ENCODE measurements around the gene OLFM2. TPM values are rescaled to one million over a fixed set of nuclear protein-coding genes. Genes with fewer than 3 reads are reported as not detected.
"Not testable (repeated sequence)": the region's sequence is repeated elsewhere in the genome, so short reads cannot be mapped to it uniquely, and the experiment has no call there.

OLFM2 gene
- total and polyA plus RNA-seq, 9 of the 15 experiments (the other 6 are each of a cell fraction or from before 2014, with no cell fraction given): 0.10 to 0.33 (median 0.23) TPM; not detected in 4

GRCh38 chr19:9946528-9947125, 10.3 kb upstream of the OLFM2 start:
- H2AFZ ChIP-seq (ENCODE audit: low read depth, low read length); BruUV-seq (replicated peaks); H3K27ac ChIP-seq (ENCODE audit: extremely low read depth, low read depth, low read length); in situ Hi-C loops (cut with MboI); FAIRE-seq; H3K4me3 ChIP-seq; H3K9me3 ChIP-seq (replicated peaks; ENCODE audit: control insufficient read depth, insufficient read depth, low read depth, low read length); H3K9me1 ChIP-seq (ENCODE audit: control insufficient read depth, insufficient read depth, low read length); H3K36me3 ChIP-seq (ENCODE audit: control insufficient read depth, insufficient read depth, low read length); H3K79me2 ChIP-seq (ENCODE audit: control insufficient read depth, insufficient read depth, low read length); H3K27me3 ChIP-seq (ENCODE audit: control insufficient read depth in 2 of 2, insufficient read depth in 2 of 2, low read length in 2 of 2); H4K20me1 ChIP-seq (replicated peaks; ENCODE audit: control insufficient read depth, insufficient read depth, low read length); DNase-seq (ENCODE audit: extremely low read depth in 1 of 4, low spot score in 3 of 4); ATAC-seq; intact Hi-C loops (cut with micrococcal nuclease); H3K4me2 ChIP-seq (ENCODE audit: insufficient read depth, low read length); H3K9ac ChIP-seq (ENCODE audit: insufficient read depth in 1 of 2, low read depth in 2 of 2, low read length in 2 of 2): not testable (repeated sequence)
- WGBS (ENCODE audit: insufficient coverage, low coverage, missing lambda C conversion rate): 76% methylated on average over 6 of the region's 7 CpGs
- TF ChIP-seq KDM1A (IDR thresholded peaks at IDR 0.05): 0 out of 4 replicates have a peak, but pooled peaks of 1 of the 2 experiments have one; percentile 18
- H3K4me1 ChIP-seq (replicated peaks in 1 of 2; ENCODE audit: control insufficient read depth in 2 of 2, insufficient read depth in 2 of 2, low read length in 2 of 2): peaks cover 15 to 18% of the 10 kb centered on the region in 2 experiments; a peak in 4 of 5 replicates
- POLR2A ChIA-PET: interaction anchor here (0.7 kb wide), 1 partner anchor 12 kb away, joined by 3 read pairs; no protein-coding TSS in a partner anchor
- CTCF ChIA-PET (ENCODE audit: low intra/inter-chr PET ratio): interaction anchor here (0.6 kb wide), 1 partner anchor 435 kb away, joined by 5 read pairs; no protein-coding TSS in a partner anchor

DNA sequence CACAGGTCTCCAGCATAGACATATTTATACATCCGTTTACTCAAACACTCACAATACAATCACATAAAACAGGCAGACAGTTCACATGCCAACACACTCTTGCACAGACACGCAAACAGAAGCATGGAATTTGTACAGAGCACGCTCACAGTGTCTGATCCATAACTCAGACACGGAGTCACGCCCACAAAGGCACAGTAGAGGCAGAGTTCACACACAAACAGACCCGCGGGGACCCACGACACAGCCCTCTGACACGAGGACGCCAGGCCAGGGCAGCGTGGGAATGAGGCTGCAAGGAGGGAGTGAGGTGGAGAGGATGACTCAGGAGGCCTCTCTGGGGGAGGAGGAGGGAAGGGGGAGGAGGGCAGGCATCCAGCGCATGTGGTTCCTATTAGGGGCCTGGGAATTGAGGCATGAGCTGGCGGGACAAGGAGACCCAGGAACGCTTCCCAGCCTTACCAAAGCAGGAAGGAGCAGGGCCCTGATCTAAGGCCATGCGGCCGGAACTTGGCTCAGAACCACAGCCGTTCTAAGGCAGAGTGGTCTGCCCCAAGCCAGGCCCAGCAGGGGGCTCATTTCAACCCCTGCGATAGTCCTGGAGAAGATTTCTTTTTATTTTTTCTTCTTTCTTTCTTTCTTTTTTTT, 9.1 kb upstream of the OLFM2 start:
- no peaks in the 10 kb centered on the region for H3K27me3 ChIP-seq (ENCODE audit: control insufficient read depth in 2 of 2, insufficient read depth in 2 of 2, low read length in 2 of 2)
- H3K79me2 ChIP-seq (ENCODE audit: control insufficient read depth, insufficient read depth, low read length): no peaks in the 10 kb centered on the region
- ChIA-PET POLR2A (interaction anchor here (0.6 to 1.1 kb wide), 2 partner anchors 9 to 84 kb away, joined by 3 read pairs; no protein-coding TSS in a partner anchor), CTCF (ENCODE audit: low intra/inter-chr PET ratio) (interaction anchor here (0.6 kb wide), 1 partner anchor 52 kb away, joined by 3 read pairs; no protein-coding TSS in a partner anchor)
- peak overlapping the region; percentile 39; the same call in 1 of the 2 replicates for H3K4me2 ChIP-seq (ENCODE audit: insufficient read depth, low read length)
- peak overlapping the region; percentile 96 for H2AFZ ChIP-seq (ENCODE audit: low read depth, low read length)
- FAIRE-seq (no peak), DNase-seq (ENCODE audit: extremely low read depth in 1 of 4, low spot score in 3 of 4) (peak; percentile 71 to 78 (median 75)), ATAC-seq (peak; percentile 89)
- WGBS (ENCODE audit: insufficient coverage, low coverage, missing lambda C conversion rate): 21% methylated on average over 15 of the region's 18 CpGs
- peak overlapping the region; percentile 10 to 62; a peak in 3 of 4 replicates for H3K9ac ChIP-seq (ENCODE audit: insufficient read depth in 1 of 2, low read depth in 2 of 2, low read length in 2 of 2)
- intact Hi-C loops (cut with micrococcal nuclease) (no loop called here), in situ Hi-C loops (cut with MboI) (no loop called here)
- H3K27ac ChIP-seq (ENCODE audit: extremely low read depth, low read depth, low read length): no peak overlapping the region; the same call in 1 of the 3 replicates
- no peaks in the 10 kb centered on the region for H3K9me3 ChIP-seq (replicated peaks; ENCODE audit: control insufficient read depth, insufficient read depth, low read depth, low read length)
- no peaks in the 10 kb centered on the region for H4K20me1 ChIP-seq (replicated peaks; ENCODE audit: control insufficient read depth, insufficient read depth, low read length)
- H3K9me1 ChIP-seq (ENCODE audit: control insufficient read depth, insufficient read depth, low read length): no peaks in the 10 kb centered on the region
- H3K36me3 ChIP-seq (ENCODE audit: control insufficient read depth, insufficient read depth, low read length): no peaks in the 10 kb centered on the region
- peaks cover 15 to 18% of the 10 kb centered on the region in 2 experiments; a peak in 4 of 5 replicates for H3K4me1 ChIP-seq (replicated peaks in 1 of 2; ENCODE audit: control insufficient read depth in 2 of 2, insufficient read depth in 2 of 2, low read length in 2 of 2)
- no peak overlapping the region for H3K4me3 ChIP-seq
- BruUV-seq (replicated peaks): no TSS peak
- no peak for TF ChIP-seq XRCC5 (IDR thresholded peaks at IDR 0.05; ENCODE audit: low read depth, low read length)
- no peak for TF ChIP-seq TAF15 (IDR thresholded peaks at IDR 0.05; ENCODE audit: low read depth, low read length)
- 0 out of 2 replicates have a peak, but pooled peaks have one; percentile 10 for TF ChIP-seq TOE1 (IDR thresholded peaks at IDR 0.05; ENCODE audit: borderline replicate concordance)
- no peak for TF ChIP-seq TOE1 (CRISPR knock-in tag; IDR thresholded peaks at IDR 0.05; ENCODE audit: borderline replicate concordance, low read depth)
- no peak for TF ChIP-seq ZNF77 (CRISPR knock-in tag; IDR thresholded peaks at IDR 0.05)
- TF ChIP-seq, protein P1, sequence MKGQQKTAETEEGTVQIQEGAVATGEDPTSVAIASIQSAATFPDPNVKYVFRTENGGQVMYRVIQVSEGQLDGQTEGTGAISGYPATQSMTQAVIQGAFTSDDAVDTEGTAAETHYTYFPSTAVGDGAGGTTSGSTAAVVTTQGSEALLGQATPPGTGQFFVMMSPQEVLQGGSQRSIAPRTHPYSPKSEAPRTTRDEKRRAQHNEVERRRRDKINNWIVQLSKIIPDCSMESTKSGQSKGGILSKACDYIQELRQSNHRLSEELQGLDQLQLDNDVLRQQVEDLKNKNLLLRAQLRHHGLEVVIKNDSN (CRISPR knock-in tag; IDR thresholded peaks at IDR 0.05): 0 out of 2 replicates have a peak, but pooled peaks have one; percentile 16
- TF ChIP-seq, protein P2, sequence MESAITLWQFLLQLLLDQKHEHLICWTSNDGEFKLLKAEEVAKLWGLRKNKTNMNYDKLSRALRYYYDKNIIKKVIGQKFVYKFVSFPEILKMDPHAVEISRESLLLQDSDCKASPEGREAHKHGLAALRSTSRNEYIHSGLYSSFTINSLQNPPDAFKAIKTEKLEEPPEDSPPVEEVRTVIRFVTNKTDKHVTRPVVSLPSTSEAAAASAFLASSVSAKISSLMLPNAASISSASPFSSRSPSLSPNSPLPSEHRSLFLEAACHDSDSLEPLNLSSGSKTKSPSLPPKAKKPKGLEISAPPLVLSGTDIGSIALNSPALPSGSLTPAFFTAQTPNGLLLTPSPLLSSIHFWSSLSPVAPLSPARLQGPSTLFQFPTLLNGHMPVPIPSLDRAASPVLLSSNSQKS (CRISPR knock-in tag; IDR thresholded peaks at IDR 0.05): no peak
- TF ChIP-seq CREB5 (CRISPR knock-in tag; IDR thresholded peaks at IDR 0.05): no peak
- peak; percentile 51 for TF ChIP-seq ARID1B (IDR thresholded peaks at IDR 0.05)
